MCF 10A (cell line): ENCODE measurements around the gene RAPGEF5. TPM values are rescaled to one million over a fixed set of nuclear protein-coding genes. Genes with fewer than 3 reads are reported as not detected.
A peak's percentile ranks its signal among the peaks of the same experiment; 100 is the strongest.

Source experiments
- BruUV-seq: library from RNA; stranded (reverse); fragments of 400-500 nt; replicated peaks from 2 replicates; lab custom pipeline; 2021; lab: Mats Ljungman, UMichigan
- CTCF ChIA-PET: fragments of 300-600 bp; sonication (Branson Sonifier 250); formaldehyde crosslinking; extraction: SDS; loops from one replicate; lab custom pipeline; 2021; ENCODE audit warnings: antibody characterized with exemption, inconsistent platforms; lab: Yijun Ruan, JAX
- POLR2A ChIA-PET: fragments of 300-600, 350-650 bp; sonication (Branson Sonifier 250); formaldehyde crosslinking; extraction: SDS; loops from one replicate; lab custom pipeline; 2020; ENCODE audit warnings: antibody characterized with exemption, inconsistent platforms; lab: Yijun Ruan, JAX
- DNase-seq: peaks from one replicate; pipeline ENCODE4 v3.0.0-alpha.2; 2018; ENCODE audit not compliant: unreplicated experiment
- H3K27ac Mint-ChIP-seq: one replicate; pipeline ENCODE4 v1.8.0; 2022; ENCODE audit warnings: mild to moderate bottlenecking, low read depth, mixed read lengths; ENCODE audit not compliant: unreplicated experiment
- H3K27me3 Mint-ChIP-seq: one replicate; pipeline ENCODE4 v1.8.0; 2022; ENCODE audit warnings: mixed read lengths; ENCODE audit not compliant: insufficient read depth, unreplicated experiment
- H3K36me3 Mint-ChIP-seq: one replicate; pipeline ENCODE4 v1.8.0; 2022; ENCODE audit warnings: mild to moderate bottlenecking, moderate library complexity, mixed read lengths; ENCODE audit not compliant: insufficient read depth, unreplicated experiment
- H3K4me1 Mint-ChIP-seq: one replicate; pipeline ENCODE4 v1.8.0; 2022; ENCODE audit warnings: mixed read lengths; ENCODE audit not compliant: insufficient read depth, unreplicated experiment
- H3K4me3 Mint-ChIP-seq: one replicate; pipeline ENCODE4 v1.8.0; 2022; ENCODE audit warnings: mild to moderate bottlenecking, moderate library complexity, mixed read lengths; ENCODE audit not compliant: unreplicated experiment
- H3K9me3 Mint-ChIP-seq: one replicate; pipeline ENCODE4 v1.8.0; 2022; ENCODE audit warnings: mixed read lengths; ENCODE audit not compliant: unreplicated experiment
- CTCF ChIP-seq: fragments of 200-600 bp; IDR thresholded peaks from one replicate; pipeline ENCODE4 v1.8.0; 2022; ENCODE audit warnings: antibody characterized with exemption, mild to moderate bottlenecking; ENCODE audit not compliant: unreplicated experiment
- intact Hi-C: fragments of 100-400 bp; cut with micrococcal nuclease; formaldehyde crosslinking; loops from 2 replicates; pipeline ENCODE4 v1.14.1; 2022
- total RNA-seq: library from RNA; stranded (reverse); gene quantifications from 2 replicates; pipeline ENCODE4 v1.2.3, GENCODE V29; 2022

RAPGEF5 gene
- total RNA-seq, 1 experiment from 2014 or later = 1.9 TPM

- H3K4me3 Mint-ChIP-seq = no peak overlapping the region
- peaks cover 13% of the 10 kb centered on the region for H3K4me1 Mint-ChIP-seq
- peak; percentile 26 for DNase-seq
- CTCF ChIA-PET = interaction anchor here (0.6 to 1.2 kb wide), 4 partner anchors 68 to 1267 kb away, joined by 3 to 5 read pairs (median 3); no protein-coding TSS in a partner anchor
- H3K27ac Mint-ChIP-seq = no peak overlapping the region
- TF ChIP-seq CTCF = no peak
- POLR2A ChIA-PET = interaction anchor here (0.7 kb wide), 1 partner anchor 55 kb away, joined by 3 read pairs; no protein-coding TSS in a partner anchor
- no peaks in the 10 kb centered on the region for H3K27me3 Mint-ChIP-seq
- intact Hi-C loops = no loop called here
- no peaks in the 10 kb centered on the region for H3K9me3 Mint-ChIP-seq
- H3K36me3 Mint-ChIP-seq = peaks cover 7% of the 10 kb centered on the region
- no TSS peak for BruUV-seq
These were observed 148.2 kb downstream of the RAPGEF5 start for GRCh38 chr7:22208799-22209198.

GRCh38 chr7:22207724-22208225 is 149.2 kb downstream of the RAPGEF5 start:
- no TSS peak for BruUV-seq
- peaks cover 7% of the 10 kb centered on the region for H3K36me3 Mint-ChIP-seq
- CTCF ChIA-PET = interaction anchor here (1.2 kb wide), 1 partner anchor 98 kb away, joined by 5 read pairs; no protein-coding TSS in a partner anchor
- no peak overlapping the region for H3K27ac Mint-ChIP-seq
- no peaks in the 10 kb centered on the region for H3K27me3 Mint-ChIP-seq
- DNase-seq = no peak
- POLR2A ChIA-PET = no interaction called here
- TF ChIP-seq CTCF = no peak
- H3K4me3 Mint-ChIP-seq = no peak overlapping the region
- peaks cover 13% of the 10 kb centered on the region for H3K4me1 Mint-ChIP-seq
- intact Hi-C loops = no loop called here
- H3K9me3 Mint-ChIP-seq = no peaks in the 10 kb centered on the region

- no peaks in the 10 kb centered on the region for H3K9me3 Mint-ChIP-seq
- H3K27ac Mint-ChIP-seq = no peak overlapping the region
- intact Hi-C loops = no loop called here
- H3K4me1 Mint-ChIP-seq = peaks cover 13% of the 10 kb centered on the region
- H3K4me3 Mint-ChIP-seq = no peak overlapping the region
- ChIA-PET POLR2A (interaction anchor here (0.9 kb wide), 1 partner anchor 47 kb away, joined by 3 read pairs; no protein-coding TSS in a partner anchor), CTCF (interaction anchor here (0.5 to 1.0 kb wide), 4 partner anchors 59 to 173 kb away, joined by 3 to 5 read pairs (median 3); no protein-coding TSS in a partner anchor)
- H3K27me3 Mint-ChIP-seq = no peaks in the 10 kb centered on the region
- BruUV-seq = no TSS peak
- DNase-seq = no peak
- peaks cover 7% of the 10 kb centered on the region for H3K36me3 Mint-ChIP-seq
- TF ChIP-seq CTCF = no peak
These were observed 151.3 kb downstream of the RAPGEF5 start for GRCh38 chr7:22205631-22206030.

GRCh38 chr7:22204312-22204711 is 152.6 kb downstream of the RAPGEF5 start:
- BruUV-seq = no TSS peak
- ChIA-PET POLR2A (interaction anchor here (0.5 kb wide), 1 partner anchor 15 kb away, joined by 6 read pairs; no protein-coding TSS in a partner anchor), CTCF (no interaction called here)
- Mint-ChIP-seq H3K27me3 (no peaks in the 10 kb centered on the region), H3K9me3 (no peaks in the 10 kb centered on the region), H3K4me3 (no peak overlapping the region), H3K4me1 (peaks cover 13% of the 10 kb centered on the region), H3K36me3 (peaks cover 7% of the 10 kb centered on the region), H3K27ac (no peak overlapping the region)
- intact Hi-C loops = no loop called here
- no peak for TF ChIP-seq CTCF
- DNase-seq = no peak
